Activated T-helper 9 cell treated with anti-CD3 and anti-CD28 coated beads, Interleukin-2, amount 50 U/mL, for 16 hours (primary cell): ENCODE results near the gene RSPH6A.
A peak's percentile ranks its signal among the peaks of the same experiment; 100 is the strongest.
"Not testable (repeated sequence)": the region's sequence is repeated elsewhere in the genome, so short reads cannot be mapped to it uniquely, and the experiment has no call there.

Experiments used
- DNase-seq: peaks from one replicate; pipeline ENCODE4 v3.0.0-alpha.2; 2020; ENCODE audit warnings: low read depth

Gene RSPH6A

DNA sequence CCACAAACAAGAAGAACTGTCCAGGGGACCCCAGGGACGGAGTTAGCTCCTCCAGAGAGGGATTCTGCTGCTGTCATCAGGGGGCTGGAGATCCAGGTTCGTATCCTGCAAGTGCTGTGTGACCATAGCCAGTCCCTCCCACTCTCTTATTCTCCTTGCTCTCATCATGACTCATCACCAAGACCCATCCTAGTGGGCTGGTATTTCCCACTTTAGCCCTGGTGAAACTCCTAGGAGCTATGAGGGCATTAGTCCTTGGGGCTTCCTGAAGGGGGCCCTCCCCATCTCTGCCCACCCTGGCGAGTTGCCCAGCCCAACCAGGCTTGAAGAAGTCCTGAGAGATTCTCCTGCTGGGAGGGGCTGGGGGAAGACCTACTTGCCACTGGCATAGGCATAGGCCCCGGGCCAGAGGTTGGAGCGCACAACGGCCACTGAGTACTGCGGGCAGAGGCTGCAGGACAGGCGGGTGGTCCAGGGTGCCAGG lies 15.0 kb downstream of the RSPH6A start:
- DNase-seq, result no peak

- DNase-seq, result not testable (repeated sequence)
These were observed 15.6 kb downstream of the RSPH6A start for GRCh38 chr19:45799541-45799940.

- peak; percentile 41 for DNase-seq
These were observed 16.1 kb downstream of the RSPH6A start for GRCh38 chr19:45798995-45799517.

GRCh38 chr19:45794627-45795026 lies 20.5 kb downstream of the RSPH6A start:
- no peak for DNase-seq

GRCh38 chr19:45793876-45794275 lies 21.2 kb downstream of the RSPH6A start:
- DNase-seq, result no peak

DNA sequence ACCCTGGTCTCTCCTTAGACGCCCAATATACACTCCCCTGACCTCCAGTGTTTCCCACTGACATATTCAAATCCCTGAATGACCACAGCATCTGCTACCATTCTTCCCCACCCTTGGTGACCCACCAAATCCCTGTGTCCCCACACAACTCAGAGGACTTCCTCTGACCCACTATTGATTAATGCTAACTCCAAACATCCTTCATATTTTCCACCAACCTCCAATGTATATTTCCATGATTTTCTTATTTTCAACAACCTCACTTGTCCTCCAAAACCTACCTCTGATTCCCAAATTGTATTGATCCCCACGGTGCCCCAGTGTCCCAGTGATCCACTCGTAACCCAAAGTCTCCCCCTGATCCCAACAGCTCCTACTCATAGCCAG lies 21.9 kb downstream of the RSPH6A start:
- DNase-seq, result no peak

- DNase-seq, result peak; percentile 100
These were observed 22.5 kb downstream of the RSPH6A start, which contains the start of gene DMWD for GRCh38 chr19:45792470-45793177. TSS of gene DMWD (minus strand) at chr19:45792845. CDS start at chr19:45792756, 89 bp downstream.

GRCh38 chr19:45791744-45792469 lies 23.2 kb downstream of the RSPH6A start:
- no peak for DNase-seq

- DNase-seq, result no peak
These were observed 24.2 kb downstream of the RSPH6A start for GRCh38 chr19:45790942-45791341.

- no peak for DNase-seq
These were observed 25.9 kb downstream of the RSPH6A start for GRCh38 chr19:45789035-45789786.

DNA sequence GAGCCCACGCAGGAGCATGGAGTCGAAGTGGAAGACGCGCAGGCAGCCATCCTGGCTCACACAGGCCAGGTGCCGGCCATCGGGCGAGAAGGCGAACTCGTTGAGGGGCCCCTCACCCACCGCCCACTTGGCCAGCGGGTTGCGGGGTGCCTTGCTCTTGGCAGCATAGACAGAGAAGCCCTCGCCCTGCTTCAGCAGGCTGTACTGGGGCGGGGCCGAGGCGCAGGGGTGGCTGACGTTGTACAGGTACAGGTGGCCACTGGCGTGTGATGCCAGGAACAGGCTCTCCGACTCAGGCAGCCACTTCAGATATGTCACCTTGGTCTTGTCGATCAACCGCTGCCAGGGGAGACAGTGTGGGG lies 28.6 kb downstream of the RSPH6A start:
- DNase-seq, result no peak

DNA sequence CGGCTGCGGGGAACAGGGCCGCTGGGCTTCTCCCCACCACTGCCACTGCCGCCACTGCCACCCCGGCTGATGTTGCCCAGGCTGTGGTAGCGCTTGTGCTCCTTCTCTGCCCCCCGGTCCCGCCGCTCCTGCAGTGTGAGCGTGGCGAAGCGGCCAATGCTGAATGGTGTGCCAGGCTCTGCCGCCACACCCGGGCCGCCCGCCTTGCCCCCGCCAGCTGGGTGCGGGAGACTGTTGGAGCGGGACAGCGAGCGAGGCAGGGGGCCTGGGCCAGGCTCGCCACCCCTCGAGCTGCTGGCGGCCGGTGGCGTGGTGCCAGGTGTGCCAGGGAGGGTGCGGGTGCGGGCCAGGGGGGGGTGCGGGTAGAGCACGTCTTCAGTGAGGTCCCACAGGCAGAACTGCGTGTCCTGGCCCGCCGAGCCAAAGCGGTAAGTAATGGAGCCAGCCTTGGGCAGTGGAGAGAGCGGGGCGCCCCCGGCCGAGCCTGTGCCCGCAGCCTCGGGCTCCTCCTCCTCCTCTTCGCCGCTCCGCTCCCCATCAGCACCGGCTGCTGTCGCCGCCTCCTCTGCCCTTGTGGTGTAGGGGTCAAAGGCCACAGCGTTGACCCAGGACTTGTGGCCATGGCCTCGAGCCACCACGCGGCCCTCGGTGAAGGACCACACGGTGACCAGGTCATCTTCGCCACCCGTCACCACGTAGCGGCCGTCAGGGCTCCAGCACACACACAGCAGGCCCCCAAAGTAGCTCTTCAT lies 29.2 kb downstream of the RSPH6A start:
- DNase-seq, result no peak

DNA sequence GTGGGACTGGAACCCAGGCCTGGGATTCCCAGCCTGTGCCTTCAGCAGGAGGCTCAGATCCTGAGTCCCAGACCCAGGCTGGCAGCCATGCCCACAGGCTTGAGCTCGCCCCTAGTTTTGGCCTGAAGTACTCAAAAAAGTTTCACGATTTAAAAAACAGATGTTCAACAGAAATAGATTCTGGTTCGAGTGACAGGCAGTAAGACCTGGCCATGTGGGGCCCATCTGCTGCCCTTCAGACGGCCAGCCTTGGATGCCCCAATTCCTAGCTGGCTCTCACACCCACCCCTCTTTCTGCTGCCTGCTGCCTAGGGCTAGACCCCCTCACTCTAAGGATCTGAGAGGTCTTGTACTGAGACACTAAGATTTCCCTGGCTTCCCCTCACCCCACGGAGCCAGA lies 30.0 kb downstream of the RSPH6A start:
- DNase-seq, result no peak

DNA sequence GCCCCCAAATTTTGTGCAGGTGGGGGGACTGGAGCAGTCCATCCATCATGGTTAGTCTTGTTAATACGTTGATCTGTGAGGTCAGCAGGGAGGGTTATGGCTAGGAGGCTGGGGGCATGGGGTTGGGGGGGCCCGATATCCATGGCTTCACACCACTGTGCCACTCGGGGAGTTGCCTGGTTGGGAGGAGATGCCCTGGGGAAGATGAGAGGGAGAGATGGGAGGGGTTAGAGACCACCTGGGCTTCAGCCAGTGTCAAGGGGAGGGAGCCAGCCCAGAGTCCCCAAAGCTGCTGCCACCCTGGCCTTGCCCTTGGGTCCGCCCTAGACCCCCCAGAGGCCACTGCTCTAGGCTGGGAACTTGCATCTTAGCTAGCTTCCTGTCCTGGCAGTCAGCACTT lies 31.0 kb downstream of the RSPH6A start:
- no peak for DNase-seq

DNA sequence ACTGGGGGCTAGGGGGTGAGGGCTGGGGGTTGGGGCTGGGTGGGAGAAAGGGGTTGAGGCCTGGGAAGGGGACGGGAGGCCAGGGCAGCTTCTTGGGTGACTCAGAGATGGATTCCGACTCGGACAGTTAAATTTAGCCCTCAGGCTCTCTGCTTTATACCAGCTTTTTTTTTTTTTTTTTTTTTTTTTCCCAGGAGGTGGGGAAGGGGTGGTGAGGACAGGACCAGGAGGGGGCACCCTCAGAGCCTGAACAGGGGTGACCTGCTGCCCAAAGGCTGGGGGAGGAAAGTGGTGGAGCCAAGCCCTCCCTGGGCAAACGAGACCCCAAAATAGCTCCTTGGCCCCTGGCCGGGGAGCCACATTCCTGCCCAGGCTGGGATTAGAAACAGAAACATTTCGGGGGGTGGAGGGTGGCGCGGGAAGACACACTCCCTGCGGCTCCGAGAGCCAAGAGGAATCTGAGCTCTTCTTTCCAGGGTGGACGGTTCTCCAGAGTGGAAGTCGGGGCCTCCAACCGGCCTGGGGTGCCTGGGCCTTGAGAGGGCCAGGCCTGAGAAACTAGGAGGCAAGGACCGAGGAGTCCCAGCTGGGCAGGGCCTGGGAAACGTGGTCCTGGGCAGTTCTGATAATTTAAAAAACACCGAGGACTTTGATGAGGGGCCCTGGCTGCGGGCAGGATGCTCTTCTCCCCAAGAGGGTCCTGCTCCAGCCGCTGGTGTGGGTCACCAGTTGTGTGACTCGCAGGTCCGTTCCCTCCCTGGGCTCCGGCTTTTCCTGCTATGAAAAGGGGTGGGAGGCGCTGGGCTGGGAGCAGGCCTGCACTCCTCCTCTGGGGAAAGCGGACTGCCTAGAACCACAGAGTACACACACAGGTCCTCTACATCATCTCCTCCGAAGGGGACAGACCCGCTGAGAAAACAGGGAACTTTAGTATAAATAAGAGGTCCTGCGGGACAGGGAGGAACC lies 32.0 kb downstream of the RSPH6A start:
- no peak for DNase-seq

DNA sequence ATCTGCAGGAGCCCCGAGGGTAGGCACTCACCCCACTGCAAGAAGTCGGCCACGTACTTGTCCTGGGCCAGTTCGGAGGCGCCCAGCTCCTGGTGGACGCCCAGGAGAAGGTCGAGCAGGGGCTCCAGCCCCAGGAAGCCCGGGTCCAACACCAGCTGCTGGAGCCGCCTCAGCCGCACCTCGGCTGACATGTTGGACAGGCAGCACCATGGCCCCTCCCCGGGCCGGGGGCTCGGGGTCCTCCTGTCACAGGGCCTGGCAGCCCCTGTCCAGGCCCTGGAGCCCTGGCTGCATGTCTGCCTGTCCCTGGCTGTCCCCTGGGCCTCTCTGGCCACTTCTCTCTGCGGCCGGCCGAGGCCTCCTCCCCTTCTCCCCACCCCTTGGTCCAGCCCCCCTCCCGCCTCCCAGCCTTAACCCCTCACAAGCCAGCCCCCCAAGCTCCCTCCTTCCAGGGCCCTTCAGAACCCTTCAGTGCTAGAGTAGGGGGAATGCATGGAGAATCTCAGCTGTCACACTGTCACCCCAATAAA lies 32.9 kb downstream of the RSPH6A start, which contains the start of gene DMPK:
TSS of gene DMPK (minus strand) at position 329 of the 530 bp plus-strand sequence. CDS start at position 191, 138 bp downstream.
- DNase-seq, result no peak

- DNase-seq, result no peak
These were observed 33.6 kb downstream of the RSPH6A start for GRCh38 chr19:45781214-45782161.

DNA sequence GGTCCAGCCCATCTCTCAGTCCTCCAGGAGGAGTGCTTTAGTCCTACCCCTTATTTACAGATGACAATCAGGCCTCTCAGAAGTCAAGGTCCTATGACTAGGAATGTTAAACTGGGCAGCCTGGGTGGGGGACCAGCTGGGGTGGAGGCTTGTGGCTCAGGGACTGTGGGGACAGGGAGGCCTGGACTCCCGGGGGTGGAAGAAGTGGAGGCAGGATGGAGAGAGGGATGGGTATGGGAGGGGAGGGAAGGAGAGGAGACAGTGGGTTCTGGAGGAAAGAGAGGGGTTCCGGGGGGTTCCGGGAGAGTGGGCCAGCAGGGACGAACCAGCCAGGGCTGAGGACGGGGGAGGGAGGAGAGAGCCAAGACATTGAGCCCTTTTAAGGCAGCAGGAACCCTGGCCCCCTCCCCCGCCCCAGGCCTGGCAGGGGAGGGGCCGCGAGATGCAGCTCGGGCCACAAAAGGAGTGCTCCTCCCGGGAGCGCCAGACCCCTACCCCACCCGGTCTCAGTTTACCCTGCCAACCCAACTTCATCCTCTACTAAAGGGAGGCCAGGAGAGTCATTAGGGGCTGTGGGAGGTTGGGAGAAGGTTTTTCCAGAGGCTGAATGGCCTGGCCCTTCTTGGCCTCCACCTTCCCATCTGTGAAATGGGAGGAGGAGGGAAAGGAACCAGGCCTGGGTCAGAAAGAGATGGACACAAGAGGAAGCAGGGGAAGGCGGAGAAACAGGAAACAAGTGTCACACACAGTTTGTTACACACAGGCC lies 34.5 kb downstream of the RSPH6A start:
- DNase-seq, result no peak
